ENCODE measurements around the gene CACNA1H.

The CACNA1H gene

GRCh38 chr16:1162701-1163566, 10.0 kb downstream of the CACNA1H start:
- TF ChIP-seq, protein P1, sequence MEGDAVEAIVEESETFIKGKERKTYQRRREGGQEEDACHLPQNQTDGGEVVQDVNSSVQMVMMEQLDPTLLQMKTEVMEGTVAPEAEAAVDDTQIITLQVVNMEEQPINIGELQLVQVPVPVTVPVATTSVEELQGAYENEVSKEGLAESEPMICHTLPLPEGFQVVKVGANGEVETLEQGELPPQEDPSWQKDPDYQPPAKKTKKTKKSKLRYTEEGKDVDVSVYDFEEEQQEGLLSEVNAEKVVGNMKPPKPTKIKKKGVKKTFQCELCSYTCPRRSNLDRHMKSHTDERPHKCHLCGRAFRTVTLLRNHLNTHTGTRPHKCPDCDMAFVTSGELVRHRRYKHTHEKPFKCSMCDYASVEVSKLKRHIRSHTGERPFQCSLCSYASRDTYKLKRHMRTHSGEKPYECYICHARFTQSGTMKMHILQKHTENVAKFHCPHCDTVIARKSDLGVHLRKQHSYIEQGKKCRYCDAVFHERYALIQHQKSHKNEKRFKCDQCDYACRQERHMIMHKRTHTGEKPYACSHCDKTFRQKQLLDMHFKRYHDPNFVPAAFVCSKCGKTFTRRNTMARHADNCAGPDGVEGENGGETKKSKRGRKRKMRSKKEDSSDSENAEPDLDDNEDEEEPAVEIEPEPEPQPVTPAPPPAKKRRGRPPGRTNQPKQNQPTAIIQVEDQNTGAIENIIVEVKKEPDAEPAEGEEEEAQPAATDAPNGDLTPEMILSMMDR (IDR thresholded peaks at IDR 0.05; ENCODE audit: insufficient read depth, low read length, poor library complexity, severe bottlenecking) = no peak
- no peak for TF ChIP-seq EZH2phosphoT487 (conservative IDR thresholded peaks at IDR 0.05; ENCODE audit: low read length)
- Histone ChIP-seq H3K9ac (ENCODE audit: low read length) (no peak overlapping the region), H3K27me3 (ENCODE audit: low read length) (no peaks in the 10 kb centered on the region), H3K36me3 (ENCODE audit: low read length) (no peaks in the 10 kb centered on the region), H4K20me1 (ENCODE audit: low read depth, low read length) (no peaks in the 10 kb centered on the region), H3K4me2 (ENCODE audit: low read depth, low read length, poor library complexity, severe bottlenecking) (no peak overlapping the region), H3K9me3 (ENCODE audit: insufficient read depth, low read length) (no peaks in the 10 kb centered on the region), H3F3A (ENCODE audit: insufficient read depth) (no peaks in the 10 kb centered on the region), H3K27ac (ENCODE audit: low read depth, low read length) (no peak overlapping the region), H3K79me2 (ENCODE audit: insufficient read depth, low read length) (no peaks in the 10 kb centered on the region), H3K4me3 (ENCODE audit: insufficient read depth, low read length, poor library complexity, severe bottlenecking) (no peak overlapping the region), H2AFZ (ENCODE audit: low read depth, low read length, severe bottlenecking) (no peak overlapping the region), H3K9me2 (replicated peaks; ENCODE audit: insufficient read depth, low read length) (no peaks in the 10 kb centered on the region)

DNA sequence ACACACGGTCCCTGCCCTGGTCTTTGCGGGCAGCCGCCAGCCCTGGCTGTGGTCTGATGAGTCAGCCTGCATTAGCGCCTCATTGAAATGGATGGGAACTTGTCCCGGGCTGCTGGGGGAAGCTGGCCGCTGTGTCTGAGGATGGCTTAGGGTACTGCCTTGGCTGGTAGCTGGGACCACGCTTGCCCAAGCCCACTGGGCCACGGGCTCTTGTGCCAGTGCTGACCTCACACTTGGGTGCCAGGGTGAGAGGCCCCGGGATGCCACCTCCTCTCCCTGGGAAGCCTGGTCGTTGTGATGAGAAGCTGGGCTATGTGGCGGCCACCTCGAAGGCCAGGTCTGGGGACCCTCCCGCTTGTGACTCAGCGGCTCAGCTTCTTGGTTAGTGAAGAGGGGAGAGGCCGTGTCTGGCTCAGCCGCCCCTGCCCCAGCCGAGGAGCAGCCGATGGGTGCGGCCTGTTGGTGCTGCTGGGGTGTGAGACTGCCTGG, 10.7 kb downstream of the CACNA1H start:
- H3K36me3 ChIP-seq (ENCODE audit: low read length) = no peaks in the 10 kb centered on the region
- H3K27me3 ChIP-seq (ENCODE audit: low read length) = no peaks in the 10 kb centered on the region
- TF ChIP-seq, protein P1 (IDR thresholded peaks at IDR 0.05; ENCODE audit: insufficient read depth, low read length, poor library complexity, severe bottlenecking) = no peak
- no peak for TF ChIP-seq EZH2phosphoT487 (conservative IDR thresholded peaks at IDR 0.05; ENCODE audit: low read length)
- H3K9ac ChIP-seq (ENCODE audit: low read length) = no peak overlapping the region
- no peak overlapping the region for H2AFZ ChIP-seq (ENCODE audit: low read depth, low read length, severe bottlenecking)
- no peak overlapping the region for H3K4me2 ChIP-seq (ENCODE audit: low read depth, low read length, poor library complexity, severe bottlenecking)
- no peaks in the 10 kb centered on the region for H3K9me3 ChIP-seq (ENCODE audit: insufficient read depth, low read length)
- H3K27ac ChIP-seq (ENCODE audit: low read depth, low read length) = no peak overlapping the region
- no peaks in the 10 kb centered on the region for H4K20me1 ChIP-seq (ENCODE audit: low read depth, low read length)
- no peaks in the 10 kb centered on the region for H3K79me2 ChIP-seq (ENCODE audit: insufficient read depth, low read length)
- no peaks in the 10 kb centered on the region for H3F3A ChIP-seq (ENCODE audit: insufficient read depth)
- H3K9me2 ChIP-seq (replicated peaks; ENCODE audit: insufficient read depth, low read length) = no peaks in the 10 kb centered on the region
- H3K4me3 ChIP-seq (ENCODE audit: insufficient read depth, low read length, poor library complexity, severe bottlenecking) = no peak overlapping the region

DNA sequence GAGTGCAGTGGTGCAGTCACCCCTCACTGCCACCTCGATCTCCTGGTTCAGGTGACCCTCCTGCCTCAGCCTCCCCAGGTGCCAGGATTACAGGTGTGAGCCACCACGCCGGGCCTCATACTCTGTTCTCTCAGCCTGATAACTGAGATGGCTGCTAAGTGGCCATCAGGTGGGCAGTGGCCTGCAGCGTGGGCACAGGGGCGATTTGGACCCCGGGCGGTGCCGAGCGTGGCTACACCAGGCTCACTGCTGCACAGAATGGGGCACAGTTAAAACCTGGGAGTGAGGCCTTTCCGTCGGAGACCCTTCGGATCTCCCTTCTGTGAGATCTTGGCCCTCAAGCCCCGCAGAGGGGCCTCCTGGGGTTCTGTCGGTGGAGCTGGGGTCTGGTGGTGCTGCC, 11.5 kb downstream of the CACNA1H start:
- H3K4me3 ChIP-seq (ENCODE audit: insufficient read depth, low read length, poor library complexity, severe bottlenecking) = no peak overlapping the region
- H3K9me3 ChIP-seq (ENCODE audit: insufficient read depth, low read length) = no peaks in the 10 kb centered on the region
- H3K79me2 ChIP-seq (ENCODE audit: insufficient read depth, low read length) = no peaks in the 10 kb centered on the region
- no peak overlapping the region for H3K9ac ChIP-seq (ENCODE audit: low read length)
- H2AFZ ChIP-seq (ENCODE audit: low read depth, low read length, severe bottlenecking) = no peak overlapping the region
- H3K27me3 ChIP-seq (ENCODE audit: low read length) = no peaks in the 10 kb centered on the region
- no peak for TF ChIP-seq EZH2phosphoT487 (conservative IDR thresholded peaks at IDR 0.05; ENCODE audit: low read length)
- TF ChIP-seq, protein P1 (IDR thresholded peaks at IDR 0.05; ENCODE audit: insufficient read depth, low read length, poor library complexity, severe bottlenecking) = no peak
- no peaks in the 10 kb centered on the region for H3K36me3 ChIP-seq (ENCODE audit: low read length)
- H3K9me2 ChIP-seq (replicated peaks; ENCODE audit: insufficient read depth, low read length) = no peaks in the 10 kb centered on the region
- no peaks in the 10 kb centered on the region for H4K20me1 ChIP-seq (ENCODE audit: low read depth, low read length)
- no peaks in the 10 kb centered on the region for H3F3A ChIP-seq (ENCODE audit: insufficient read depth)
- H3K4me2 ChIP-seq (ENCODE audit: low read depth, low read length, poor library complexity, severe bottlenecking) = no peak overlapping the region
- no peak overlapping the region for H3K27ac ChIP-seq (ENCODE audit: low read depth, low read length)

Measured in SU-DHL-6 (cell line).